ENCODE results near the gene SMIM41.

SMIM41 gene

GRCh38 chr12:52079576-52080402 is at the start of gene SMIM41:
Gene SMIM41 (plus strand): TSS chr12:52079704. CDS start chr12:52079780, 76 bp downstream.
- peak; percentile 59 for DNase-seq (ENCODE audit: low spot score)

GRCh38 chr12:52032446-52032803 is 47.1 kb upstream of the SMIM41 start:
- no peak for DNase-seq (ENCODE audit: low spot score)

- DNase-seq (ENCODE audit: low spot score): peak; percentile 99
Measured at GRCh38 chr12:52032804-52033445, 46.6 kb upstream of the SMIM41 start.

- no peak for DNase-seq (ENCODE audit: low spot score)
Measured at GRCh38 chr12:52033446-52034140, 45.9 kb upstream of the SMIM41 start.

- DNase-seq (ENCODE audit: low spot score): no peak
Measured at GRCh38 chr12:52035190-52035589, 44.3 kb upstream of the SMIM41 start.

- DNase-seq (ENCODE audit: low spot score): no peak
Measured at GRCh38 chr12:52035926-52036325, 43.6 kb upstream of the SMIM41 start.

- peak; percentile 89 for DNase-seq (ENCODE audit: low spot score)
Measured at GRCh38 chr12:52036587-52037171, 42.8 kb upstream of the SMIM41 start.

GRCh38 chr12:52037248-52037861 is 42.1 kb upstream of the SMIM41 start:
- peak; percentile 86 for DNase-seq (ENCODE audit: low spot score)

- DNase-seq (ENCODE audit: low spot score): no peak
Measured at GRCh38 chr12:52038447-52038846, 41.1 kb upstream of the SMIM41 start.

GRCh38 chr12:52041035-52041434 is 38.5 kb upstream of the SMIM41 start:
- no peak for DNase-seq (ENCODE audit: low spot score)

GRCh38 chr12:52041695-52042123 is 37.8 kb upstream of the SMIM41 start:
- no peak for DNase-seq (ENCODE audit: low spot score)

GRCh38 chr12:52042706-52043385 is 36.7 kb upstream of the SMIM41 start:
- DNase-seq (ENCODE audit: low spot score): no peak

GRCh38 chr12:52043386-52044212 is 35.9 kb upstream of the SMIM41 start:
- no peak for DNase-seq (ENCODE audit: low spot score)

- DNase-seq (ENCODE audit: low spot score): no peak
Measured at GRCh38 chr12:52044292-52044983, 35.1 kb upstream of the SMIM41 start.

- no peak for DNase-seq (ENCODE audit: low spot score)
Measured at GRCh38 chr12:52045794-52046199, 33.7 kb upstream of the SMIM41 start.

GRCh38 chr12:52046859-52047258 is 32.6 kb upstream of the SMIM41 start:
- no peak for DNase-seq (ENCODE audit: low spot score)

- no peak for DNase-seq (ENCODE audit: low spot score)
Measured at GRCh38 chr12:52049286-52049685, 30.2 kb upstream of the SMIM41 start.

- DNase-seq (ENCODE audit: low spot score): no peak
Measured at GRCh38 chr12:52049688-52050087, 29.8 kb upstream of the SMIM41 start.

GRCh38 chr12:52050116-52050757 is 29.3 kb upstream of the SMIM41 start:
- no peak for DNase-seq (ENCODE audit: low spot score)

Data from ecto neural progenitor cell (in vitro differentiated cells).